Naive thymus-derived CD4-positive, alpha-beta T cell (primary cell): ENCODE results near the gene SRPX. TPM values are rescaled to one million over a fixed set of nuclear protein-coding genes. Genes with fewer than 3 reads are reported as not detected.

Source experiments
- ATAC-seq: fragments of 150-1000 bp; cut with Tn5 transposase; 2 replicates; pipeline ENCODE4 v1.10.0; 2021; ENCODE audit warnings: mild to moderate bottlenecking, moderate library complexity
- CTCF ChIA-PET: fragments of 350-600 bp; sonication (Branson Sonifier 250); formaldehyde crosslinking; loops from one replicate; lab custom pipeline; 2021; ENCODE audit warnings: antibody characterized with exemption; lab: Charles Lee
- POLR2A ChIA-PET: fragments of 350-600 bp; sonication (Branson Sonifier 250); formaldehyde crosslinking; loops from one replicate; lab custom pipeline; 2021; ENCODE audit warnings: antibody characterized with exemption, inconsistent platforms; lab: Charles Lee
- DNase-seq, 9 donors: peaks; one replicate each; pipeline versions ENCODE4 v3.0.0 to v3.0.0-alpha.2; 2020 to 2022; ENCODE audit warnings: mixed read lengths in 1 of 9
- H3K27ac ChIP-seq: one replicate; pipeline ENCODE4 v1.7.0; 2013; ENCODE audit warnings: mild to moderate bottlenecking, low read depth, low read length, moderate library complexity
- H3K27me3 ChIP-seq, 2 donors: one replicate each; pipeline ENCODE4 v1.7.0; 2013; ENCODE audit warnings: low read length in 2 of 2, mild to moderate bottlenecking in 2 of 2, moderate library complexity in 2 of 2; ENCODE audit not compliant: control insufficient read depth in 2 of 2, insufficient read depth in 2 of 2
- H3K36me3 ChIP-seq, 3 experiments: 1 replicate in 2 of 3; 2 replicates in 1 of 3; pipeline ENCODE4 v1.7.0; 2013; ENCODE audit warnings: low read length in 3 of 3, mild to moderate bottlenecking in 3 of 3, moderate library complexity in 1 of 3; ENCODE audit not compliant: insufficient read depth in 3 of 3, control insufficient read depth in 2 of 3
- H3K4me1 ChIP-seq, 2 donors: one replicate each; pipeline ENCODE4 v1.7.0; 2013; ENCODE audit warnings: low read length in 2 of 2, mild to moderate bottlenecking in 2 of 2, moderate library complexity in 1 of 2; ENCODE audit not compliant: control insufficient read depth in 2 of 2, insufficient read depth in 2 of 2
- H3K4me3 ChIP-seq: 2 replicates; pipeline ENCODE4 v1.7.0; 2013; ENCODE audit warnings: mild to moderate bottlenecking, low read length
- H3K9me3 ChIP-seq, 3 experiments: 1 replicate in 2 of 3; 2 replicates in 1 of 3; pipeline ENCODE4 v1.7.0; 2013; ENCODE audit warnings: low read length in 3 of 3; ENCODE audit not compliant: control insufficient read depth in 2 of 3
- H3K27ac Mint-ChIP-seq, 9 donors: one replicate each; pipeline ENCODE4 v1.8.0; 2020 to 2022; ENCODE audit warnings: mixed read lengths in 9 of 9, mild to moderate bottlenecking in 8 of 9, moderate library complexity in 5 of 9, inconsistent platforms in 2 of 9
- H3K27me3 Mint-ChIP-seq, 5 donors: one replicate each; pipeline ENCODE4 v1.8.0; 2021 to 2022; ENCODE audit warnings: mixed read lengths in 5 of 5, mild to moderate bottlenecking in 1 of 5
- H3K36me3 Mint-ChIP-seq, 5 donors: one replicate each; pipeline ENCODE4 v1.8.0; 2020 to 2022; ENCODE audit warnings: mixed read lengths in 5 of 5, mild to moderate bottlenecking in 3 of 5, inconsistent platforms in 1 of 5
- H3K4me1 Mint-ChIP-seq, 7 donors: one replicate each; pipeline ENCODE4 v1.8.0; 2020 to 2022; ENCODE audit warnings: mixed read lengths in 7 of 7, mild to moderate bottlenecking in 3 of 7, inconsistent platforms in 1 of 7
- H3K4me3 Mint-ChIP-seq, 10 donors: one replicate each; pipeline ENCODE4 v1.8.0; 2020 to 2022; ENCODE audit warnings: mild to moderate bottlenecking in 10 of 10, mixed read lengths in 10 of 10, moderate library complexity in 6 of 10, inconsistent platforms in 2 of 10
- H3K9me3 Mint-ChIP-seq, 11 donors: one replicate each; pipeline ENCODE4 v1.8.0; 2020 to 2022; ENCODE audit warnings: mixed read lengths in 11 of 11, mild to moderate bottlenecking in 4 of 11, inconsistent platforms in 1 of 11, moderate library complexity in 1 of 11
- intact Hi-C, 2 donors: fragments of 100-400 bp; cut with micrococcal nuclease; formaldehyde crosslinking; loops; one replicate each; pipeline ENCODE4 v1.15.1; 2023
- polyA plus RNA-seq, 2 donors: library from polyadenylated mRNA; unstranded; fragments of 300-500 nt; fragmentation: Illumina TruSeq; gene quantifications; one replicate each; pipeline ENCODE4 v1.2.3, GENCODE V29; 2021
- total RNA-seq, 6 experiments: library from RNA in 5 of 6; stranded (reverse) in 5 of 6; gene quantifications; 1 replicate in 5 of 6; 2 replicates in 1 of 6; pipeline ENCODE4 v1.2.3 and lab custom pipeline; 2021 to 2026

The SRPX gene
- total and polyA plus RNA-seq, 7 experiments from 2014 or later, result not detected

- no peak for ATAC-seq
- no peaks in the 10 kb centered on the region for H3K4me1 ChIP-seq
- no peak overlapping the region for H3K27ac ChIP-seq
- H3K4me1 Mint-ChIP-seq, result no peaks in the 10 kb centered on the region
- no peaks in the 10 kb centered on the region for H3K9me3 ChIP-seq
- ChIA-PET CTCF (no interaction called here), POLR2A (no interaction called here)
- no peak overlapping the region for H3K27ac Mint-ChIP-seq
- no peak overlapping the region for H3K4me3 ChIP-seq
- H3K9me3 Mint-ChIP-seq, result peaks cover 0 to 2% (median 0%) of the 10 kb centered on the region in 11 donors
- H3K27me3 ChIP-seq, result no peaks in the 10 kb centered on the region
- no peaks in the 10 kb centered on the region for H3K36me3 ChIP-seq
- intact Hi-C loops, result no loop called here
- DNase-seq, result no peak
- no peak overlapping the region for H3K4me3 Mint-ChIP-seq
- H3K36me3 Mint-ChIP-seq, result no peaks in the 10 kb centered on the region
- no peaks in the 10 kb centered on the region for H3K27me3 Mint-ChIP-seq
Measured at GRCh38 chrX:38247051-38247450, 26.4 kb upstream of the SRPX start.

DNA sequence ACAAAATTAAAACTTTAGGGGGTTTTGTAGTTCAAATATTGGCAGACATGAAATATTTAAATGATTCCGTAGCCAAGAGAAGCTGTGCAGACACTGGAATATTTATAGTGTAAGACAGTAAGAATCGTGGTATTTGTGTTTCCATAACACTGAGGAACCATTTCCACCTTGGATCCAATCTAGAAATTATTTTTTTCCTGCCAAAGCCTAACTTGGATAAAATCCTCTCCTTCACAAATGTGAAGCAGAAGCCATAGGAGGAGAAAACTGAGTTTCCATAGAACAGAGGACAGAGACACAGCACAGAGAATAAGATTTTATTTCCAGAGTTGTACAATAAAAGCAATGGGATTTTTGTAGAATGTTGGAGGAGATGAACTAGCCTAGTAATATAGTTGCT is 19.9 kb upstream of the SRPX start:
- H3K9me3 ChIP-seq, result no peaks in the 10 kb centered on the region
- Mint-ChIP-seq H3K36me3 (no peaks in the 10 kb centered on the region), H3K9me3 (peaks cover 0 to 2% (median 0%) of the 10 kb centered on the region in 11 donors), H3K27me3 (peaks cover 0 to 11% (median 5%) of the 10 kb centered on the region in 5 donors), H3K27ac (no peak overlapping the region), H3K4me3 (no peak overlapping the region), H3K4me1 (peaks cover 0 to 1% (median 0%) of the 10 kb centered on the region in 7 donors)
- H3K4me1 ChIP-seq, result no peaks in the 10 kb centered on the region
- ATAC-seq (no peak), DNase-seq (no peak)
- H3K27me3 ChIP-seq, result no peaks in the 10 kb centered on the region
- ChIA-PET CTCF (no interaction called here), POLR2A (no interaction called here)
- H3K27ac ChIP-seq, result no peak overlapping the region
- intact Hi-C loops, result no loop called here
- H3K36me3 ChIP-seq, result no peaks in the 10 kb centered on the region
- no peak overlapping the region for H3K4me3 ChIP-seq

GRCh38 chrX:38236901-38237615 is 16.4 kb upstream of the SRPX start:
- DNase-seq, result no peak
- no peaks in the 10 kb centered on the region for H3K27me3 ChIP-seq
- POLR2A ChIA-PET, result no interaction called here
- no peak overlapping the region for H3K27ac ChIP-seq
- Mint-ChIP-seq H3K27me3 (peaks cover 6 to 21% (median 14%) of the 10 kb centered on the region in 5 donors), H3K4me1 (peaks cover 0 to 1% (median 0%) of the 10 kb centered on the region in 7 donors), H3K27ac (no peak overlapping the region), H3K9me3 (peaks cover 0 to 2% (median 0%) of the 10 kb centered on the region in 11 donors), H3K4me3 (no peak overlapping the region), H3K36me3 (no peaks in the 10 kb centered on the region)
- ATAC-seq, result no peak
- CTCF ChIA-PET, result no interaction called here
- H3K9me3 ChIP-seq, result no peaks in the 10 kb centered on the region
- H3K4me3 ChIP-seq, result no peak overlapping the region
- intact Hi-C loops, result no loop called here
- H3K4me1 ChIP-seq, result no peaks in the 10 kb centered on the region
- H3K36me3 ChIP-seq, result no peaks in the 10 kb centered on the region

DNA sequence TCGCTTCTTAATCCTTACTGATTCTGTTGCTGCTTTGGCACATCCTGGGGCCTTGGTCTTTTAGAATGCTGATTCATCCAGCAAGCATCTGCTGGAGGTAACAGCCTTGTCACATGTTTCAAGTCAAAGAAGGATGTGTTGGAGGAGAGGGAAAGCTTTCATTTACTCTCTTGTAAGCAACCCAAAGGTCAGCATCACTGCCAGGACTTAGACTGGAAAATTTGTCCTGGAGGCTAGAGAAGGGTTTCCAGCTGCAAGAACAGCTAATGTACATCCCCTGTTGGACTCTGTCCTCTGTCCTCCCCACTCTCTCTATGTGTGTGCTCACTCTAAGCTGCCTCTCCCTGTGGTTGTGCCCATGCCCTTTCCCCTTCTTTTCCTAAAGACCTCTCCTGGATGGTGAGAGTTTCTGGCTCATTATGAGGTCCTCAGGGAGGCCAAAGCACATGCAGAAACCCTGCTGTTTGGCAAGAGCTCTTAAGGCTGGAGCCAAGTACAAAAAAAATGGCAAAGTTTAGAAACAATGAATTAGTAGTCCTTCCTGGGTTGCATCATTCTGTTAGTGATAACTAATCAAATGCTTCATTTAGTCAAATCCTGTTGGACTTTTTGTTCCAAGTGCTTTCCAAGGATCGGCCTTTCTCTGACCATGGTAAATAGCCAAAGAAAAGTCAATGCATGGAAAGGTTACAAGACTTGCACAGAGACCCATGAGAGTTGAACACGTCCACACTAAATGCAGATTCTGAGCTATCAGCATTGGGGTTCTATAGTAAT is 13.4 kb upstream of the SRPX start:
- no peak for ATAC-seq
- no peak overlapping the region for H3K27ac Mint-ChIP-seq

GRCh38 chrX:38232079-38232686 is 11.5 kb upstream of the SRPX start:
- Mint-ChIP-seq H3K36me3 (no peaks in the 10 kb centered on the region), H3K9me3 (peaks cover 0 to 2% (median 0%) of the 10 kb centered on the region in 11 donors), H3K4me3 (no peak overlapping the region), H3K27ac (no peak overlapping the region), H3K4me1 (no peaks in the 10 kb centered on the region), H3K27me3 (peaks cover 4 to 14% (median 11%) of the 10 kb centered on the region in 5 donors)
- POLR2A ChIA-PET, result no interaction called here
- CTCF ChIA-PET, result no interaction called here
- Histone ChIP-seq H3K4me3 (no peak overlapping the region), H3K4me1 (no peaks in the 10 kb centered on the region), H3K27me3 (no peaks in the 10 kb centered on the region), H3K36me3 (no peaks in the 10 kb centered on the region), H3K27ac (no peak overlapping the region), H3K9me3 (no peaks in the 10 kb centered on the region)
- ATAC-seq (no peak), DNase-seq (no peak)
- intact Hi-C loops, result no loop called here

More for the DNA sequence above, 13.4 kb upstream of the SRPX start:
- intact Hi-C loops, result no loop called here
- POLR2A ChIA-PET, result no interaction called here
- Histone ChIP-seq H3K27me3 (no peaks in the 10 kb centered on the region), H3K9me3 (no peaks in the 10 kb centered on the region), H3K27ac (no peak overlapping the region), H3K36me3 (no peaks in the 10 kb centered on the region), H3K4me1 (no peaks in the 10 kb centered on the region), H3K4me3 (no peak overlapping the region)
- no peak for DNase-seq
- no peaks in the 10 kb centered on the region for H3K36me3 Mint-ChIP-seq
- H3K27me3 Mint-ChIP-seq, result peaks cover 6 to 16% (median 14%) of the 10 kb centered on the region in 5 donors
- peaks cover 0 to 1% (median 0%) of the 10 kb centered on the region in 7 donors for H3K4me1 Mint-ChIP-seq
- H3K4me3 Mint-ChIP-seq, result no peak overlapping the region
- H3K9me3 Mint-ChIP-seq, result peaks cover 0 to 2% (median 0%) of the 10 kb centered on the region in 11 donors
- CTCF ChIA-PET, result no interaction called here

DNA sequence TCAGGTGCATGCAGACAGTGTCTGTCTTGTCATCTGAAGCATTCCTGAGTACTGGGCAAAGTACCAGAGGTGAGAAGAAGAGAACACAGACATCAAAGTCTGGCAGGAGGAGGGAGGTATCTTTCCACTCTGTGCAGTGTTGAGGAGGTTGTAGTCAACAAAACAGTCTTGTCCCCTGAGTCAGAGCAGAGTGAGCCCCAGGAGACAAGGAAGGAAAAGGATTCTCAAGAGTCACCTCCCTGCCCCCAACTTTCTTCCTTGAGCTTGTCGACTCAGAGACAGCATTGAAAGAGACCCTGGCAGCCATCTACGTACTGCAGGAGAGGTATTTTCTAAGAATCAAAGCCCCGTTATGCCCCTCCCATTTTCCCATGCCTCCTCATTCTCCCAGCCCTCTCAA is 4.4 kb upstream of the SRPX start:
- POLR2A ChIA-PET, result no interaction called here
- Histone ChIP-seq H3K27ac (no peak overlapping the region), H3K4me3 (no peak overlapping the region), H3K27me3 (no peaks in the 10 kb centered on the region), H3K9me3 (no peaks in the 10 kb centered on the region), H3K4me1 (no peaks in the 10 kb centered on the region), H3K36me3 (no peaks in the 10 kb centered on the region)
- peaks cover 10 to 29% (median 20%) of the 10 kb centered on the region in 5 donors for H3K27me3 Mint-ChIP-seq
- H3K9me3 Mint-ChIP-seq, result peaks cover 0 to 3% (median 0%) of the 10 kb centered on the region in 11 donors
- ATAC-seq (no peak), DNase-seq (no peak)
- H3K4me3 Mint-ChIP-seq, result no peak overlapping the region
- H3K27ac Mint-ChIP-seq, result no peak overlapping the region
- H3K36me3 Mint-ChIP-seq, result no peaks in the 10 kb centered on the region
- CTCF ChIA-PET, result no interaction called here
- intact Hi-C loops, result no loop called here
- H3K4me1 Mint-ChIP-seq, result peaks cover 0 to 5% (median 0%) of the 10 kb centered on the region in 7 donors
